Glutamatergic neuron (in vitro differentiated cells): ENCODE measurements around the gene SMO. TPM values are rescaled to one million over a fixed set of nuclear protein-coding genes. Genes with fewer than 3 reads are reported as not detected.

Source experiments
- DNase-seq: peaks from one replicate; pipeline ENCODE4 v3.0.0; 2022
- H3K27ac Mint-ChIP-seq: one replicate; pipeline ENCODE4 v1.8.0; 2020; ENCODE audit warnings: mild to moderate bottlenecking, mixed read lengths, inconsistent platforms; ENCODE audit not compliant: unreplicated experiment
- H3K27me3 Mint-ChIP-seq: one replicate; pipeline ENCODE4 v1.8.0; 2020; ENCODE audit warnings: mild to moderate bottlenecking, moderate library complexity, mixed read lengths, inconsistent platforms; ENCODE audit not compliant: unreplicated experiment
- H3K36me3 Mint-ChIP-seq: one replicate; pipeline ENCODE4 v1.8.0; 2020; ENCODE audit warnings: mild to moderate bottlenecking, mixed read lengths, inconsistent platforms; ENCODE audit not compliant: unreplicated experiment
- H3K4me1 Mint-ChIP-seq: one replicate; pipeline ENCODE4 v1.8.0; 2020; ENCODE audit warnings: mild to moderate bottlenecking, low read depth, mixed read lengths, inconsistent platforms; ENCODE audit not compliant: unreplicated experiment
- H3K4me3 Mint-ChIP-seq: one replicate; pipeline ENCODE4 v1.8.0; 2020; ENCODE audit warnings: mild to moderate bottlenecking, mixed read lengths, inconsistent platforms; ENCODE audit not compliant: unreplicated experiment
- H3K9me3 Mint-ChIP-seq: one replicate; pipeline ENCODE4 v1.8.0; 2020; ENCODE audit warnings: mild to moderate bottlenecking, moderate library complexity, mixed read lengths, inconsistent platforms; ENCODE audit not compliant: unreplicated experiment
- CTCF ChIP-seq: fragments of 200-600 bp; sonication (generic); IDR thresholded peaks from one replicate; pipeline ENCODE4 v1.5.0; 2021; ENCODE audit not compliant: partially characterized antibody, unreplicated experiment
- total RNA-seq: library from RNA; stranded (reverse); fragmentation: NEBNext Ultra II Directional; extraction: Animal tissue kit (Norgen Biotek cat#: 25700); gene quantifications from one replicate; pipeline ENCODE4 v1.2.1, GENCODE V29; 2021; ENCODE audit not compliant: unreplicated experiment

Gene SMO
- total RNA-seq, 1 donor from 2014 or later, result 5.9 TPM

GRCh38 chr7:129186749-129187260 lies 1.6 kb upstream of the SMO start:
- DNase-seq, result no peak
- Mint-ChIP-seq H3K9me3 (peaks cover 6% of the 10 kb centered on the region), H3K4me1 (peaks cover 15% of the 10 kb centered on the region), H3K36me3 (peaks cover 5% of the 10 kb centered on the region), H3K27ac (no peak overlapping the region), H3K4me3 (no peak overlapping the region), H3K27me3 (peaks cover 10% of the 10 kb centered on the region)
- no peak for TF ChIP-seq CTCF

- H3K4me3 Mint-ChIP-seq, result peak overlapping the region; percentile 72
- peaks cover 5% of the 10 kb centered on the region for H3K36me3 Mint-ChIP-seq
- no peak for TF ChIP-seq CTCF
- H3K9me3 Mint-ChIP-seq, result peaks cover 3% of the 10 kb centered on the region
- peaks cover 15% of the 10 kb centered on the region for H3K4me1 Mint-ChIP-seq
- DNase-seq, result no peak
- H3K27me3 Mint-ChIP-seq, result peaks cover 12% of the 10 kb centered on the region
- no peak overlapping the region for H3K27ac Mint-ChIP-seq
These were observed 607 bp upstream of the SMO start for GRCh38 chr7:129187681-129188371.

GRCh38 chr7:129188892-129189660 lies 643 bp downstream of the SMO start:
- TF ChIP-seq CTCF, result no peak
- Mint-ChIP-seq H3K4me1 (peaks cover 15% of the 10 kb centered on the region), H3K4me3 (peak overlapping the region; percentile 89), H3K27me3 (peaks cover 12% of the 10 kb centered on the region), H3K36me3 (peaks cover 5% of the 10 kb centered on the region), H3K27ac (peak overlapping the region; percentile 6), H3K9me3 (peaks cover 2% of the 10 kb centered on the region)
- peak; percentile 38 for DNase-seq

GRCh38 chr7:129189661-129190310 lies 1.4 kb downstream of the SMO start:
- TF ChIP-seq CTCF, result no peak
- Mint-ChIP-seq H3K4me3 (peak overlapping the region; percentile 89), H3K36me3 (peaks cover 5% of the 10 kb centered on the region), H3K9me3 (peaks cover 2% of the 10 kb centered on the region), H3K4me1 (peaks cover 15% of the 10 kb centered on the region), H3K27ac (peak overlapping the region; percentile 6), H3K27me3 (peaks cover 12% of the 10 kb centered on the region)
- no peak for DNase-seq
